Measurements from ENCODE around the gene DDX27. TPM values are rescaled to one million over a fixed set of nuclear protein-coding genes. Genes with fewer than 3 reads are reported as not detected.

DDX27 gene
- total RNA-seq, 1 donor from 2014 or later = 34.3 TPM

- DNase-seq (ENCODE audit: extremely low spot score, unreplicated experiment) = no peak
- no peak overlapping the region for H3K4me3 Mint-ChIP-seq
- H3K4me1 Mint-ChIP-seq (ENCODE audit: unreplicated experiment) = no peaks in the 10 kb centered on the region
- H3K36me3 Mint-ChIP-seq = no peaks in the 10 kb centered on the region
- no peaks in the 10 kb centered on the region for H3K27me3 Mint-ChIP-seq
- no peak for TF ChIP-seq CTCF (conservative IDR thresholded peaks at IDR 0.05)
- H3K9me3 Mint-ChIP-seq = no peaks in the 10 kb centered on the region
- H3K27ac Mint-ChIP-seq = no peak overlapping the region
These were observed 19.4 kb upstream of the DDX27 start for GRCh38 chr20:49199729-49200293.

DNA sequence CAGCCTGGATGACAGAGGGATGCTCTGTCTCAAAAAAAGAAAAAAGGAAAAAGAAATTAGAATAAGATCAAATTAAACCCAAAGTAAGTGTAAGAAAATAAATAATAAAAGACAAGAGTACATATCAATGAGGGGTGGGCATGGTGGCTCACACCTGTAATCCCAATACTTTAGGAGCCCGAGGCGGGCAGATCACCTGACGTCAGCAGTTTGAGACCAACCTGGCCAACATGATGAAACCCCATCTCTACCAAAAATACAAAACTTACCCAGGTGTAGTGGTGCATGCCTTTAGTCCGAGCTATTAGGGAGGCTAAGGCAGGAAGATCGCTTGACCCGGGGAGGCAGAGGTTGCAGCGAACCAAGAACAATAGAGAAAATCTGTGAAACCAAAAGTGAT is 16.2 kb upstream of the DDX27 start:
- Mint-ChIP-seq H3K27me3 (no peaks in the 10 kb centered on the region), H3K27ac (no peak overlapping the region), H3K36me3 (no peaks in the 10 kb centered on the region), H3K4me3 (no peak overlapping the region), H3K9me3 (no peaks in the 10 kb centered on the region), H3K4me1 (ENCODE audit: unreplicated experiment) (no peaks in the 10 kb centered on the region)
- DNase-seq (ENCODE audit: extremely low spot score, unreplicated experiment) = no peak
- TF ChIP-seq CTCF (conservative IDR thresholded peaks at IDR 0.05) = no peak

GRCh38 chr20:49203746-49204145 is 15.5 kb upstream of the DDX27 start:
- Mint-ChIP-seq H3K4me1 (ENCODE audit: unreplicated experiment) (no peaks in the 10 kb centered on the region), H3K27me3 (no peaks in the 10 kb centered on the region), H3K4me3 (no peak overlapping the region), H3K27ac (no peak overlapping the region), H3K9me3 (no peaks in the 10 kb centered on the region), H3K36me3 (no peaks in the 10 kb centered on the region)
- TF ChIP-seq CTCF (conservative IDR thresholded peaks at IDR 0.05) = no peak
- DNase-seq (ENCODE audit: extremely low spot score, unreplicated experiment) = no peak

DNA sequence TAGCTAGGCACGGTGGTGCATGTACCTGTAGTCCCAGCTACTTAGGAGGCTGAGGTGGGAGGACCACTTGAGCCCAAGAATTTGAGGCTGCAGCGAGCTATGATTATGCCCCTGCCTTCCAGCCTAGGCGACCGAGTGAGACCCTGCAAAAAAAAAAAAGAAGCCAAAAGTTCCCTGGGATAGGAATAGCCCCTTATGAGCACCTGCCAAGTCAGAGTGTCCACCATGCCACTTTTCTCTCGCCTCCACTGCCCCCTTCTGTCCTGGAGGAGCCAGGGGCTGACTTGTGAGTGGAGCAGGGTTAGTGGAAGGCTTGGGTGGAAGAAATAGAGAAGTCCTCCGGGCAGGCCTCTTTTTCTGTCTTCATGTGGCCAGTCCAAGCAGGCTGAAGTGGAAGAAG is 12.1 kb upstream of the DDX27 start:
- no peaks in the 10 kb centered on the region for H3K36me3 Mint-ChIP-seq
- no peak for DNase-seq (ENCODE audit: extremely low spot score, unreplicated experiment)
- H3K4me1 Mint-ChIP-seq (ENCODE audit: unreplicated experiment) = no peaks in the 10 kb centered on the region
- no peaks in the 10 kb centered on the region for H3K27me3 Mint-ChIP-seq
- no peak for TF ChIP-seq CTCF (conservative IDR thresholded peaks at IDR 0.05)
- H3K9me3 Mint-ChIP-seq = peaks cover 6% of the 10 kb centered on the region
- H3K27ac Mint-ChIP-seq = no peak overlapping the region
- no peak overlapping the region for H3K4me3 Mint-ChIP-seq

DNA sequence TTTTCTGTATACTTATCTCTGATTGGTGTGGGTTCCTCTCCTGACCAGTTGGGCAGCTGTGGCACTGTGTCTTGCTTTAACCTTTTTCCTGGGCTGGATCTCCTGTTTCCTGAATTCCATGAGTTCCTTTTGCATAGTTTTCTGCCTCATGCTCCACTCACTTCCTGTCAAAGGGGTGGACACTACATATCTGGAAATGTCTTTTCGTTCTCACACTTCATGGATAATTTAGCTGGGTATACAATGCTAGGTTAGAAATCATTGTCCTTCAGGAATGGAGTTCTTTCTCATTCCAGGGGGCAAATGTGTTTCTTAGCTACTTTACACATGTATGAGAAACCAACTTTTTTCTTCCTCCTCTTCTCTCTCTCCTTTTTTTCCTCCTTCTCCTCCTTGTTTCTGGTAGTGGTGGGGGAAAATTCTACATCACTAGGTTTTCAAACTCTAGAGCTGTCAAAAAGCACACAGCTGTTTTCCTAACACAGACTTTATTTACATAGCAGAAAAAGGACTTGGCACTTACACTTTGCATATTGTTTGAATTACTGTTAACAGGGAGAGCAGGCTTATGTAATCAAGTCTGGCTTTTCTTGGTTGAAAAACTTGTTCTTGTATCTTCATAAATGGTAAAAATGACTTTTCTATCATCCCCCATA is 9.0 kb upstream of the DDX27 start:
- Mint-ChIP-seq H3K27ac (no peak overlapping the region), H3K36me3 (no peaks in the 10 kb centered on the region), H3K4me3 (no peak overlapping the region), H3K27me3 (no peaks in the 10 kb centered on the region), H3K9me3 (peaks cover 6% of the 10 kb centered on the region), H3K4me1 (ENCODE audit: unreplicated experiment) (no peaks in the 10 kb centered on the region)
- TF ChIP-seq CTCF (conservative IDR thresholded peaks at IDR 0.05) = no peak
- DNase-seq (ENCODE audit: extremely low spot score, unreplicated experiment) = no peak

All from type B pancreatic cell (in vitro differentiated cells).